GM19240 (cell line): ENCODE data around the gene KCNJ5.

Experiments
- DNase-seq: peaks from one replicate; pipeline ENCODE4 v3.0.0; 2011; ENCODE audit warnings: low spot score; ENCODE audit not compliant: insufficient read length

Gene KCNJ5

GRCh38 chr11:128890543-128891368 lies at the start of gene KCNJ5:
Gene KCNJ5 (plus strand): TSS chr11:128891356. CDS start chr11:128911274, 19,918 bp downstream.
- DNase-seq, result no peak

GRCh38 chr11:128841461-128842072 lies 49.6 kb upstream of the KCNJ5 start:
- DNase-seq, result peak; percentile 12

DNA sequence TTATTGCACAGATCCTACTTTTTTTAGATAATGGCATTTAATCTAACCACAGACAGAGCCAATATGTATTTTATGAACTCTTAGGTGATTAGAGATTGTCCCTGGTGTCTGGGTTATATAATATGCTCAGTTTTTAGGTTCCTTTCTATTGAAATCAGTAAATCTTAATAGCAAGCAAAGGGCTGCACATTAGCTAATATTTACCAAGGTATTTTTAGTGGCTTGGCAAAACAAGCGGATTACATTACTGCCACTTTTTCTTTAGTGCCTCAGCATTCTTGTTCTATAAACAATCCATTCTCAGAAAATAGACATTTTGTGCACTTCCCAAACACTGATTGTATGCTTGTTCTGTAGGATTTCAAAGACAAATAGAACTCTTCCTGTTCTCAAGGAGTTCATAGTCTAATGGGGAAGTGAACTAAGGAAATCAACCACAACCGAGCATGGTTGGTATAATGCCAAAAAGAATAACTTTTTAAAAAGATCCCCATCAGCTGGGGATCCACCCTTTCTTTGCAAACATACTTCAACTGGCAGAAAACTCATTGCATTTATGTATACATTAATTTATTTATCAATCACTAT lies 47.9 kb upstream of the KCNJ5 start:
- no peak for DNase-seq

GRCh38 chr11:128845334-128845780 lies 45.8 kb upstream of the KCNJ5 start:
- DNase-seq, result no peak

DNA sequence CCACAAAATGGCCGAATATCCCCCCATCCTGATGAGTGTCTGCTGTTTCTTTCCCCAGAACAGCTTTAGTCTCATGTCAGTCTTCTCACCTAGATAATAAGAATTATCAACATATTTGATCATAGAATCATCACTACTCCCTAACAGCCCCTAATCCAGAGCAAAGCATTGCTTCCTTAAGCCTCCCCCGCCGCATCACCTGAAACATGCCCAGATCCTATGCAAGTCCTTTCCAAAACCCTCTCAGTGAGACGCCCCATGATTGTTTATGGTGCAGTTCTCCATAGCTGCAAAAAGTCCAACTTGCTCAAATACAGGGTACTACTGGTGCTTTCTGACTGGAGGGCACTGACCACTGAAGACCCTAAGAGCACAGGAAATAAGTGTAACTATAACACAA lies 44.2 kb upstream of the KCNJ5 start:
- no peak for DNase-seq

DNA sequence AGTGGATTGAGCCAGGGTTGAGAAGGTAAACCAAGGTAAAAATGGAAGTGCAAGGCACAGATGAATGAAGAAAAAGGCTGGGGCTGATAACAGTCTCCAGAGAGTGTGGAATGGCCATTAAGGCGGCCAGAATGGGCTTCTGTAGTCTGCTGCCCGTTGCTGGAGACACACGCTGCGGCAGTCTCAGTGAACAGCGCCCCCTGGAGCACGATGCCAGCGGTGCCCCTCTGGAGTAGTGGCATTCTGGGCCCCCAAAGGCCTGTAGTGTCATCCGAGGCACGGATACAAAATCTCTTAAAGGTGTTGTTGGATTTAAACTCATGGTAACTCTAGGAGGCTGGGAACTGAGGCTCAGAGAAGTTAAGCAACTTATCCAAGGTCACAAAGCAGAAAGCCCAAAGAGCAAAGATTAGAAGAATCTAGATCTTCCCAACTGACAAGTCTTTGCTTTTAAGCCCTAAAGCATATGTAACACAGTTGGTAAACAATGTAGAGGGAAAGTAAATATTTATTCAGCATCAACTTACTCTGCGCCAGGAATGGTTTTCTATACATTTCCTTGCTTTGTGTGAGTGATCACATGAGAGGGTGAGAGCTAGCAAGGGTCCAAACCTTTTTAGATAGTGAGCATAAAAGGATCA lies 42.2 kb upstream of the KCNJ5 start:
- DNase-seq, result peak; percentile 48

DNA sequence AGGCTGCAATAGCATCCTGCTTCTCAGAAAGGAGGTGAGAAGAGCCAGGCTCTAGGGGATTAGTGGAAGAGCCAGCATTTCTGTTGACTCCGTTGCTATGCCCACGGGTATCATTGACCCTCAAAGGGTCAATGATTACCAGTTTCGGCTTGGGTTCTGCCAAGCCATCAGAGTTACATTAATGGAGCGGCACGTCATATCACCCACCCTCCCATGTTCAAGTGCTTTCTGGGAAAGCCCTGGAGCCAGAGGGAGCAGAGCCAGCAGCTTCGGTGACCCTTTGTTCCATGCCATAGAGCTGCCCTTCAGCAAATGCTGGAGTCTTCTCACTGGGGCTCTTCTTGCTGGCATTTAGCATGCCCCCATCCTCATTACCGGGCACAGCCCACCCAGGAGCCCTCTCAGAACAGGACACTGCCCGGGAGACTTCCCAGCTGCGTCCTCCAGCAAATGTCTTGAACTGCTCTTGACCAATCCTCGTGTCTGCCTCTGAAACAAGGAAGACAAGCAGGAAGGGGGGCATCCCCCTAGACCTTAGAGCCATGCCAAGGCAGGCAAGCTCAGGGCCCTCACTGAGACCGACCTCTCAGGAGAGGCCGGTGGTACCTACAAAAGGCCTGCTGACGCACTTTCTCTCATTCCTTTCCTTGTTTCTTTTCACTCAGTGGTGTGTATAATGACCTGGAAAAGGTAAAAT lies 38.7 kb upstream of the KCNJ5 start:
- no peak for DNase-seq

GRCh38 chr11:128853559-128853958 lies 37.6 kb upstream of the KCNJ5 start:
- no peak for DNase-seq

DNA sequence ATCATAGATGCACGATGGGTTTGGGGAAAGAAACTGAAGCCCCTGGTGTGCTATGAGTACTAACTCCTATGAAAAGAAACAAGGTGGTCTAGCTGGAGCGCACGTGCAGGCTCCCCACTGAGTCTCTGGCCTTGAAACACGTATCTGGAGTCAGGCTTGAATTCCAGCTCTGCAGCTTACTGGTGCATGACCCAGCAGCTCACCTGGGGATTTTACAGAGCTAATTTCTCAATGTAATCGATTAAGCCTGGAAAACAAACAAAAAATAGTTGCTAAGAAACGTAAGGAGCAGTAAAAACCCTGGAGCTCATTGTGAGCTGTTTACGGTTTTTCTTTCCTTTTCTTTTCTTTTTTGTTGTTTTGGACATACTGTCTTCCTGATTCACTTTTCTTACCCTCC lies 36.3 kb upstream of the KCNJ5 start:
- no peak for DNase-seq

GRCh38 chr11:128856241-128856640 lies 34.9 kb upstream of the KCNJ5 start:
- DNase-seq, result no peak

DNA sequence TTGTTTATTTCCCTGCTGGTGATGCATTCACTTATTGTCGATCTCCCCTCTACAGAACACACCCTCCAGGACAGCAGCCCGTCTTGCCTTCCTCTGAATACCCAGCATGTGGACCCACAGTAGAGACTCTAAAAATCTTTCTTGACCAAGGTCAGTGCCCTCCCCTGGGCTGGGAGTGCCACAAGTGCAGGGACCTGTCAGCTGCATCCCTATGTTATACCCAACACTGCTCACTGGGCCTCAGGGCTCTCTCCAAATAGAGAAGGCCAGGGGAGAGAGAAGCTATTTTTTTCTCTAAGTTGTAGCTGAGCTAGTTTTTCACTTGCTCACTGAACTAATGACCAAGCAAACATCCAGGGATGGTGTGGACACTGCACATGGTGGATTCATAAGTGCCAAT lies 33.8 kb upstream of the KCNJ5 start:
- no peak for DNase-seq

DNA sequence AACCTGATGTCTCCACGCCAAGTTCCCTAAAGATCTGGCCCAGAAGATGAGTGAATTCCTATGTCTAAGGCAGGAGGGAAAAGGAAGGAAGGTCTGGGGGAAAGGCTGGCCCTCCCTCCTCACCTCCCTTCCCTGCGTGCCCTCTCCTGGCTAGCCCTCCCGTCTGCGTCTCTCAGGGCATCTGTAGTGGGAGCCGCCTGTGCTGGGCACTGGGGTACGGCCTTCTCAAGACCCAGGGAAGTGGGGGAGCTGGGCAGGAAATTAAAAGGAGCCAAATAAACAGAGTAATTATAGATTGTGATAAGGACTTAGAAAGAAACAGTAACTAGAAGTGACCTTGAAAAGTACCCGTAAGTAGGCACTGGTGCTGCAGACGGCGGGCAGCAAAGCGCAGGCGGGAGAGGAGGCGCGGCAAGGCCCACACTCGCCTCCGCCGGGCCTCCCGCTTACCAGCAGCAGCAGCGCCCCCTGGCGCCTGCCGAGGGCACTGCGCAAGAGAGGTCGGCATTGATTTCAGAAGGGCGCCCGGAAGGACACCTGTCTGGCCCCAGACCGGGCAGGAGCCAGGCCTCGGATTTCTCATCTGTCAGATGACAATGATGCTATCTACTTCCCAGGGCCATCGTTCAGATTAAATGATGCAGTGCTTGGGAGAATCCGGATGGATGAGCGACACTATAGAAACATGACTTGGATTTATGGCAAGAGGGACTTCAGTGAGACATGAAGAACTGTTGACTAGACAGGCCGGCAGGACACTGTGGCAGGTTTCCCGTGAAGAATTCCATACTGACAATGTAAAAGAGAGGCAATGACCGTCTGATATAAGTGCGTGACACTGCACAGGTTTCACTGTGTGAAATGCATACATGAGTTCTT lies 31.4 kb upstream of the KCNJ5 start:
- DNase-seq, result peak; percentile 58

- DNase-seq, result no peak
Measured at GRCh38 chr11:128860571-128861361, 30.4 kb upstream of the KCNJ5 start.

- no peak for DNase-seq
Measured at GRCh38 chr11:128862406-128862805, 28.8 kb upstream of the KCNJ5 start.

DNA sequence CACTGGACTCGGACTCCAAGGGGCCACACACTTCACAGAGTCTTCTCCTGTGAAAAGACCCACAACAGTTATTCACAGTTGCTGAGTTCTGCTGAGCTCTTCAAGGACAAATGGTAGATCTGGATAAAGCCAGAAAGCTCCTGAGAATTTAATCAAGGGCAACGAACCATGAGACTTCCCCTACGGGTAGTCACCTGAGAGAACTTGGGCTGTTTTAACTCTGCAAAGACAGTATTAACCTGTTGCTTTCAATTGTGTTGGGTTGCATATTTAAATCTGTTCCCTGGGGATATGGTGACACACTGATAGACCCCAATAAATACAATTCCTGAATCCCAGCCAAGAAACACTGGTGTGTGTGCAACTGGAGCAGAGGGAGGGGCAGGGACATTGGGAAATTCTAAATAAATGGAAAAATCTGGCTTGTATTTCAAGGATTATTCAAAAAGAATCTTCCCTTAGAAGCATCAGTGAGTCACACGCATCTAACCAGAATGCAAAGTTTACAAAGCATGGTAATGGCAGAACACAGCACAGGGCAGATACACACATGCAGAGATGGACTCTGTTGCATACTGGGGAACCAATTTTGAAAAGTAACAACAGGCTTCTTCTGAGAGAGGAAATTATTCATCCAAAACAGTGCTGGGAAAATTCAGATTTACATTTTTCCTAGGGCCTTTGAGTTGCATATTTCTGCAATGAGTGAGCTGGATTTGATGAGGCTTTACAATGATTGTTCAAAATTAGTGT lies 28.1 kb upstream of the KCNJ5 start:
- DNase-seq, result no peak

- no peak for DNase-seq
Measured at GRCh38 chr11:128865490-128865889, 25.7 kb upstream of the KCNJ5 start.

DNA sequence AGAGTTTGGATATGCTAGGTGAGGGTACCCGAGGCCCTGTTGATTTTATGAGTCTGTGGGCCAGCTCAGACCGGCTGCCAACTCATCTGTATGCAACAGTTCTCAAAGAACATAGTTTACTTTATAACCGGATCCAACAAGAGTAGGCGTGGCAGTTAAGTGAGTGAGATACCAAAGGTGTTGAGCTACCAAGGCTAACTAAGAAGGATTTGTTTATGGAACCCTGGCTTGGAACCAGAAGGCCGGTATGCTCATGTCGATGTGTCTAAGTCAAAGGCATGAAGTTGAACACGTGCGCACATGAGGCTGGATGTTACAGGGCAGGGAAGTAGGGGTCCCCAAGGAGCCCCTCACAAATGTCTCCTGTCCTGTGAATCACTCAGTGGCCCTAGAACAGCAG lies 23.9 kb upstream of the KCNJ5 start, which contains the start of gene KCNJ1:
KCNJ1 (minus strand) TSS at position 20 of the 400 bp plus-strand sequence. CDS start 27,053 bp downstream, outside the sequence.
- no peak for DNase-seq

- DNase-seq, result no peak
Measured at GRCh38 chr11:128868841-128869671, 22.1 kb upstream of the KCNJ5 start.
